OCI-LY3 (cell line): ENCODE data around the gene PRKCE.

Source experiments
- CTCF ChIP-seq: fragments of 200-600, 300-600 bp; sonication (generic); IDR thresholded peaks from 2 replicates; pipeline ENCODE4 v1.5.1; 2014; ENCODE audit warnings: antibody characterized with exemption, low read length, low read depth
- EZH2phosphoT487 ChIP-seq: fragments of 200-600 bp; shearing (Covaris generic); IDR thresholded peaks from 2 replicates; pipeline ENCODE4 v1.6.1; 2018; ENCODE audit warnings: antibody characterized with exemption, mixed run types, low read depth

GRCh38 chr2:46236006-46236875 lies 584.8 kb downstream of the PRKCE start:
- TF ChIP-seq EZH2phosphoT487 (no peak), CTCF (no peak)
